Caco-2 (cell line): Measurements from ENCODE around the gene MAGEB6B. TPM values are rescaled to one million over a fixed set of nuclear protein-coding genes. Genes with fewer than 3 reads are reported as not detected.

ENCODE experiments used
- Bru-seq: library from RNA; stranded (reverse); fragments of 400-500 nt; gene quantifications from one replicate; lab custom pipeline; 2021; lab: Mats Ljungman, UMichigan
- BruChase-seq, 2 experiments: library from RNA; stranded (reverse); fragments of 400-500 nt; gene quantifications; one replicate each; lab custom pipeline; 2021; lab: Mats Ljungman, UMichigan
- BruUV-seq: library from RNA; stranded (reverse); fragments of 400-500 nt; replicated peaks from 2 replicates; lab custom pipeline; 2021; lab: Mats Ljungman, UMichigan
- CTCF ChIA-PET: fragments of 300-600 bp; sonication (Branson Sonifier 250); formaldehyde crosslinking; loops from one replicate; lab custom pipeline; 2022; ENCODE audit warnings: antibody characterized with exemption; lab: Charles Lee
- POLR2A ChIA-PET: fragments of 300-600 bp; sonication (Branson Sonifier 250); formaldehyde crosslinking; loops from one replicate; lab custom pipeline; 2022; ENCODE audit warnings: antibody characterized with exemption; lab: Charles Lee
- DNase-seq, 2 experiments: peaks; one replicate each; pipeline versions ENCODE4 v3.0.0 to v3.0.0-alpha.2; 2020 to 2022
- H3K27me3 ChIP-seq: replicated peaks from 2 replicates; pipeline ENCODE4 v1.6.0; 2011; ENCODE audit warnings: low read length; ENCODE audit not compliant: control insufficient read depth, insufficient read depth
- H3K36me3 ChIP-seq: 2 replicates; pipeline ENCODE4 v1.5.1; 2011; ENCODE audit warnings: low read length; ENCODE audit not compliant: control insufficient read depth, insufficient read depth
- H3K4me1 ChIP-seq: fragments of 250-450 bp; sonication (Bioruptor Pico); 2 replicates; pipeline ENCODE4 v1.5.1; 2020; ENCODE audit warnings: mild to moderate bottlenecking
- H3K4me3 ChIP-seq: 2 replicates; pipeline ENCODE4 v1.5.1; 2011; ENCODE audit warnings: low read depth, mild to moderate bottlenecking, control low read depth, low read length
- H3K9me3 ChIP-seq: fragments of 250-450 bp; sonication (Bioruptor Pico); 2 replicates; pipeline ENCODE4 v1.5.1; 2020; ENCODE audit warnings: mild to moderate bottlenecking, moderate library complexity
- H3K27ac Mint-ChIP-seq: one replicate; pipeline ENCODE4 v1.8.0; 2022; ENCODE audit warnings: mixed read lengths; ENCODE audit not compliant: unreplicated experiment
- H3K27me3 Mint-ChIP-seq: one replicate; pipeline ENCODE4 v1.8.0; 2022; ENCODE audit warnings: mixed read lengths; ENCODE audit not compliant: insufficient read depth, unreplicated experiment
- H3K36me3 Mint-ChIP-seq: one replicate; pipeline ENCODE4 v1.8.0; 2022; ENCODE audit warnings: mild to moderate bottlenecking, mixed read lengths; ENCODE audit not compliant: insufficient read depth, unreplicated experiment
- H3K4me1 Mint-ChIP-seq: one replicate; pipeline ENCODE4 v1.8.0; 2022; ENCODE audit warnings: low read depth, mixed read lengths; ENCODE audit not compliant: unreplicated experiment
- H3K4me3 Mint-ChIP-seq: one replicate; pipeline ENCODE4 v1.8.0; 2022; ENCODE audit warnings: mild to moderate bottlenecking, moderate library complexity, mixed read lengths; ENCODE audit not compliant: unreplicated experiment
- H3K9me3 Mint-ChIP-seq: one replicate; pipeline ENCODE4 v1.8.0; 2022; ENCODE audit warnings: mixed read lengths; ENCODE audit not compliant: unreplicated experiment
- CTCF ChIP-seq, 2 experiments: fragments of 200-600 bp in 1 of 2; IDR thresholded peaks; 1 replicate in 1 of 2; 2 replicates in 1 of 2; pipeline versions ENCODE4 v1.5.1 to v1.8.0; 2011 to 2022; ENCODE audit warnings: antibody characterized with exemption in 1 of 2, control low read depth in 1 of 2, inconsistent platforms in 1 of 2, low read depth in 1 of 2, low read length in 1 of 2, mild to moderate bottlenecking in 1 of 2, moderate library complexity in 1 of 2; ENCODE audit not compliant: insufficient read depth in 1 of 2, severe bottlenecking in 1 of 2, unreplicated experiment in 1 of 2
- intact Hi-C: fragments of 100-400 bp; cut with micrococcal nuclease; formaldehyde crosslinking; loops from one replicate; pipeline ENCODE4 v1.10.0; 2022; ENCODE audit not compliant: unreplicated experiment
- long read RNA-seq: library from polyadenylated mRNA; stranded (forward); transcript quantifications from one replicate; pipeline ENCODE4 v2.0.0, GENCODE V29; 2022
- total RNA-seq: library from RNA; stranded (reverse); gene quantifications from 2 replicates; pipeline ENCODE4 v1.2.3, GENCODE V29; 2022

MAGEB6B gene, protein sequence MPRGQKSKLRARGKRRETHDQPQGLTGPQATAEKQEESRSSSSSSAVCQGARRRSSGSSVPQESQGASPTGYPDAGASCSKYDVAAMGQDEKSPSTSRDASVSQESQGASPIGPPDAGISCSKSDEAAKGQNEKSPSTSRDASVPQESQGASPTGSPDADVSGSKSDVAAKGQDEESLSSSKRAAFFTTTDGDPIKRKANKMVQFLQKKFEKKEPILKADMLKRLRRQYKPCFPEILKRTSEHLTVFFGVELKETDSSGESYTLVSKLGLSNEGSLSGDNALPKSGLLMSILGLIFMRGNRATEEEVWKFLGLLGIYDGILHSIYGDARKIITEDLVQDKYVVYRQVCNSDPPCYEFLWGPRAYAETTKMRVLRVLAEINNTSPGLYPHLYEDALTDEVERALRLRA
- total RNA-seq = not detected in 2 replicates
- not detected for Bru-seq, nascent RNA
- not detected for BruChase-seq, experiment 1, labeled RNA remaining after a 2-hour chase
- not detected for BruChase-seq, experiment 2, labeled RNA remaining after a 6-hour chase
- long read RNA-seq = 0 reads

- Histone ChIP-seq H3K27me3 (no peaks in the 10 kb centered on the region), H3K36me3 (no peaks in the 10 kb centered on the region), H3K9me3 (no peaks in the 10 kb centered on the region), H3K4me1 (no peaks in the 10 kb centered on the region), H3K4me3 (no peak within 1 kb of the TSS)
- BruUV-seq = no TSS peak
- intact Hi-C loops = no loop called here
- Mint-ChIP-seq H3K9me3 (no peaks in the 10 kb centered on the region), H3K36me3 (no peaks in the 10 kb centered on the region), H3K27me3 (no peaks in the 10 kb centered on the region), H3K4me3 (no peak within 1 kb of the TSS), H3K4me1 (no peaks in the 10 kb centered on the region), H3K27ac (no peak within 1 kb of the TSS)
- DNase-seq = no peak
- POLR2A ChIA-PET = no interaction called here
- TF ChIP-seq CTCF (IDR thresholded peaks at IDR 0.05; ENCODE audit: insufficient read depth in 1 of 2, low read depth in 1 of 2, low read length in 1 of 2, severe bottlenecking in 1 of 2, unreplicated experiment in 1 of 2) = no peak
- CTCF ChIA-PET = no interaction called here
These were observed at the start of gene MAGEB6B for GRCh38 chrX:26160301-26160700. Gene MAGEB6B (plus strand): TSS chrX:26160601. CDS start chrX:26160601, 0 bp downstream.

DNA sequence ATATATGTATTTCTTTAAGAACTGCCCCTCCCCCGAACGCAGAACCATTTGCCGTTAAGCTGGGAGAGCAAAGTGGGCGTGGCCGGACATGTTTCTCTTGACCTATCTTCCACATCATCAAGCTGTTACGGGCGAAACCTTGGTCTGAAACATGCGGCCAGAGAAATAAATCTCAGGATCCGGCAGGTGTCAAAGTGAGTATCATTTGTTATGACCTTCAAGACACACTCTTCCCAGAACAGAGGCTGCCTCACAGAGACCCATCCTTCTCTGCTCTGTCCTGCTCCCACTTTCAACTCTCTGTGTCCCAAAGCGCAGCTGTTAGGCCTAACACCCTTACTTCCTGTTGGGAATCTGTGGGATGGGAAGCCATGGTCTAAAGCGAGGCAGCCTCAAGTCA is 22.1 kb upstream of the MAGEB6B start, which contains the start of gene MAGEB18:
TSS of gene MAGEB18 (plus strand) at position 70 of the 400 bp plus-strand sequence. CDS start 643 bp downstream, outside the sequence.
- Histone ChIP-seq H3K4me1 (no peaks in the 10 kb centered on the region), H3K27me3 (no peaks in the 10 kb centered on the region), H3K9me3 (no peaks in the 10 kb centered on the region), H3K36me3 (no peaks in the 10 kb centered on the region), H3K4me3 (no peak within 1 kb of the TSS)
- DNase-seq = no peak
- Mint-ChIP-seq H3K36me3 (no peaks in the 10 kb centered on the region), H3K27ac (no peak within 1 kb of the TSS), H3K4me3 (no peak within 1 kb of the TSS), H3K4me1 (no peaks in the 10 kb centered on the region), H3K27me3 (no peaks in the 10 kb centered on the region), H3K9me3 (no peaks in the 10 kb centered on the region)
- ChIA-PET POLR2A (no interaction called here), CTCF (no interaction called here)
- intact Hi-C loops = no loop called here
- no TSS peak for BruUV-seq
- TF ChIP-seq CTCF (IDR thresholded peaks at IDR 0.05; ENCODE audit: insufficient read depth in 1 of 2, low read depth in 1 of 2, low read length in 1 of 2, severe bottlenecking in 1 of 2, unreplicated experiment in 1 of 2) = no peak

GRCh38 chrX:26146024-26146423 is 14.4 kb upstream of the MAGEB6B start:
- ChIA-PET POLR2A (no interaction called here), CTCF (no interaction called here)
- DNase-seq = no peak
- Histone ChIP-seq H3K27me3 (no peaks in the 10 kb centered on the region), H3K4me3 (no peak overlapping the region), H3K4me1 (no peaks in the 10 kb centered on the region), H3K36me3 (no peaks in the 10 kb centered on the region), H3K9me3 (no peaks in the 10 kb centered on the region)
- no peaks in the 10 kb centered on the region for H3K27me3 Mint-ChIP-seq
- no peak overlapping the region for H3K27ac Mint-ChIP-seq
- BruUV-seq = no TSS peak
- H3K9me3 Mint-ChIP-seq = no peaks in the 10 kb centered on the region
- no peak for TF ChIP-seq CTCF (IDR thresholded peaks at IDR 0.05; ENCODE audit: insufficient read depth in 1 of 2, low read depth in 1 of 2, low read length in 1 of 2, severe bottlenecking in 1 of 2, unreplicated experiment in 1 of 2)
- H3K4me3 Mint-ChIP-seq = no peak overlapping the region
- intact Hi-C loops = no loop called here
- no peaks in the 10 kb centered on the region for H3K4me1 Mint-ChIP-seq
- no peaks in the 10 kb centered on the region for H3K36me3 Mint-ChIP-seq
